Endothelial cell of hepatic sinusoid (primary cell): ENCODE results near the gene MDH1B.
"Not testable (repeated sequence)": the region's sequence is repeated elsewhere in the genome, so short reads cannot be mapped to it uniquely, and the experiment has no call there.

ENCODE experiments used
- in situ Hi-C: cut with HindIII; loops from 2 replicates; pipeline ENCODE4 v1.10.0; 2017; ENCODE audit warnings: low sequenced_read_pairs

Gene MDH1B

GRCh38 chr2:206774871-206775270 is 9.7 kb upstream of the MDH1B start:
- in situ Hi-C loops, result no loop called here

GRCh38 chr2:206766057-206766930 is 1.2 kb upstream of the MDH1B start:
- in situ Hi-C loops, result no loop called here

- in situ Hi-C loops, result no loop called here
Observed at GRCh38 chr2:206764673-206765241, 371 bp downstream of the MDH1B start.

GRCh38 chr2:206756816-206757215 is 8.3 kb downstream of the MDH1B start:
- in situ Hi-C loops, result no loop called here

GRCh38 chr2:206740800-206741199 is 24.3 kb downstream of the MDH1B start:
- in situ Hi-C loops, result no loop called here

GRCh38 chr2:206739271-206739670 is 25.9 kb downstream of the MDH1B start:
- in situ Hi-C loops, result no loop called here

GRCh38 chr2:206736935-206737334 is 28.2 kb downstream of the MDH1B start:
- in situ Hi-C loops, result no loop called here

GRCh38 chr2:206733341-206733740 is 31.8 kb downstream of the MDH1B start:
- in situ Hi-C loops, result no loop called here

- in situ Hi-C loops, result no loop called here
Observed at GRCh38 chr2:206728277-206729199, 36.6 kb downstream of the MDH1B start.

GRCh38 chr2:206727287-206727686 is 37.8 kb downstream of the MDH1B start:
- in situ Hi-C loops, result no loop called here

- in situ Hi-C loops, result no loop called here
Observed at GRCh38 chr2:206723288-206723687, 41.8 kb downstream of the MDH1B start.

- in situ Hi-C loops, result no loop called here
Observed at GRCh38 chr2:206721256-206721920, 43.7 kb downstream of the MDH1B start.

- in situ Hi-C loops, result no loop called here
Observed at GRCh38 chr2:206718296-206718695, 46.8 kb downstream of the MDH1B start, which contains the start of gene DYTN. DYTN (minus strand) TSS chr2:206718396; CDS start chr2:206718279, 117 bp downstream.

GRCh38 chr2:206716623-206717022 is 48.5 kb downstream of the MDH1B start:
- in situ Hi-C loops, result no loop called here

GRCh38 chr2:206715183-206715582 is 49.9 kb downstream of the MDH1B start:
- in situ Hi-C loops, result not testable (repeated sequence)

- in situ Hi-C loops, result no loop called here
Observed at GRCh38 chr2:206713746-206714145, 51.4 kb downstream of the MDH1B start.

GRCh38 chr2:206708286-206708685 is 56.8 kb downstream of the MDH1B start:
- in situ Hi-C loops, result no loop called here

GRCh38 chr2:206707164-206707701 is 57.9 kb downstream of the MDH1B start:
- in situ Hi-C loops, result no loop called here

- in situ Hi-C loops, result no loop called here
Observed at GRCh38 chr2:206701952-206702605, 63.0 kb downstream of the MDH1B start.

- in situ Hi-C loops, result no loop called here
Observed at GRCh38 chr2:206700156-206700555, 65.0 kb downstream of the MDH1B start.
